ENCODE measurements around the gene TAGLN.

Gene TAGLN

GRCh38 chr11:117169736-117170135 lies 29.4 kb upstream of the TAGLN start:
- TF ChIP-seq CTCF (IDR thresholded peaks at IDR 0.05; ENCODE audit: extremely low read depth, missing control alignments): no peak
- no peak for DNase-seq (ENCODE audit: low spot score)

GRCh38 chr11:117170210-117170609 lies 29.0 kb upstream of the TAGLN start:
- DNase-seq (ENCODE audit: low spot score): no peak
- TF ChIP-seq CTCF (IDR thresholded peaks at IDR 0.05; ENCODE audit: extremely low read depth, missing control alignments): no peak

- no peak for TF ChIP-seq CTCF (IDR thresholded peaks at IDR 0.05; ENCODE audit: extremely low read depth, missing control alignments)
- no peak for DNase-seq (ENCODE audit: low spot score)
Measured at GRCh38 chr11:117171007-117171403, 28.2 kb upstream of the TAGLN start.

GRCh38 chr11:117171404-117172061 lies 27.6 kb upstream of the TAGLN start:
- no peak for DNase-seq (ENCODE audit: low spot score)
- no peak for TF ChIP-seq CTCF (IDR thresholded peaks at IDR 0.05; ENCODE audit: extremely low read depth, missing control alignments)

- TF ChIP-seq CTCF (IDR thresholded peaks at IDR 0.05; ENCODE audit: extremely low read depth, missing control alignments): no peak
- no peak for DNase-seq (ENCODE audit: low spot score)
Measured at GRCh38 chr11:117172724-117173421, 26.3 kb upstream of the TAGLN start.

GRCh38 chr11:117175104-117175503 lies 24.1 kb upstream of the TAGLN start:
- no peak for TF ChIP-seq CTCF (IDR thresholded peaks at IDR 0.05; ENCODE audit: extremely low read depth, missing control alignments)

GRCh38 chr11:117175781-117176180 lies 23.4 kb upstream of the TAGLN start:
- no peak for DNase-seq (ENCODE audit: low spot score)
- TF ChIP-seq CTCF (IDR thresholded peaks at IDR 0.05; ENCODE audit: extremely low read depth, missing control alignments): no peak

More at GRCh38 chr11:117175104-117175503, 24.1 kb upstream of the TAGLN start:
- no peak for DNase-seq (ENCODE audit: low spot score)
